HEK293 (cell line): Measurements from ENCODE around the gene NAT8L.
A peak's percentile ranks its signal among the peaks of the same experiment; 100 is the strongest.

ENCODE experiments used
- CTCF ChIA-PET: fragments of 350-600 bp; formaldehyde crosslinking; extraction: SDS; loops from one replicate; lab custom pipeline; 2021; ENCODE audit warnings: antibody characterized with exemption; lab: Yijun Ruan, JAX
- POLR2A ChIA-PET: fragments of 300-600 bp; formaldehyde crosslinking; extraction: SDS; loops from one replicate; lab custom pipeline; 2020; ENCODE audit warnings: antibody characterized with exemption, inconsistent platforms; lab: Yijun Ruan, JAX
- H3K27ac ChIP-seq: fragments of 200-500 bp; sonication (Bioruptor generic); 2 replicates; pipeline ENCODE4 v1.5.1; 2014; ENCODE audit warnings: low read depth, low read length, control low read depth, inconsistent platforms; ENCODE audit errors: extremely low read depth
- H3K36me3 ChIP-seq, 2 experiments: fragments of 200-500 bp in 1 of 2; sonication (Bioruptor generic) in 1 of 2; 1 replicate in 1 of 2; 2 replicates in 1 of 2; pipeline ENCODE4 v1.5.1; 2014 to 2017; ENCODE audit warnings: inconsistent platforms in 2 of 2, low read length in 2 of 2; ENCODE audit not compliant: control insufficient read depth in 2 of 2, insufficient read depth in 1 of 2
- H3K4me1 ChIP-seq: fragments of 200-500 bp; sonication (Bioruptor generic); 2 replicates; pipeline ENCODE4 v1.5.1; 2014; ENCODE audit warnings: mild to moderate bottlenecking, low read length, inconsistent platforms; ENCODE audit not compliant: control insufficient read depth, insufficient read depth
- H3K4me3 ChIP-seq: 2 replicates; pipeline ENCODE4 v1.5.1; 2011; ENCODE audit warnings: low read depth, mild to moderate bottlenecking, control low read depth, low read length, moderate library complexity
- H3K9me3 ChIP-seq: fragments of 200-500 bp; sonication (Bioruptor generic); 2 replicates; pipeline ENCODE4 v1.5.1; 2014; ENCODE audit warnings: low read depth, low read length, inconsistent platforms; ENCODE audit not compliant: control insufficient read depth, insufficient read depth
- BCL11A ChIP-seq: fragments of 450-650 bp; formaldehyde crosslinking; IDR thresholded peaks from 2 replicates; pipeline ENCODE4 v1.5.1; 2016; ENCODE audit warnings: low read depth, missing biosample characterization, missing genetic modification characterization
- GLIS1 ChIP-seq: fragments of 450-650 bp; formaldehyde crosslinking; IDR thresholded peaks from 2 replicates; pipeline ENCODE4 v1.5.1; 2016; ENCODE audit warnings: missing biosample characterization, missing genetic modification characterization
- MEIS1 ChIP-seq: sonication (generic); formaldehyde crosslinking; IDR thresholded peaks from 2 replicates; pipeline ENCODE4 v1.8.1; 2022; ENCODE audit warnings: missing genetic modification reagents, mild to moderate bottlenecking, borderline replicate concordance
- OSR2 ChIP-seq: fragments of 450-650 bp; formaldehyde crosslinking; IDR thresholded peaks from 2 replicates; pipeline ENCODE4 v1.5.1; 2016; ENCODE audit warnings: missing biosample characterization, missing genetic modification characterization
- PRDM1 ChIP-seq: fragments of 450-650 bp; formaldehyde crosslinking; IDR thresholded peaks from 2 replicates; pipeline ENCODE4; 2016; ENCODE audit warnings: missing biosample characterization, missing genetic modification characterization
- SP3 ChIP-seq: fragments of 450-650 bp; formaldehyde crosslinking; IDR thresholded peaks from 2 replicates; pipeline ENCODE4 v1.5.1; 2016; ENCODE audit warnings: missing biosample characterization, missing genetic modification characterization
- ZEB2 ChIP-seq: fragments of 450-650 bp; formaldehyde crosslinking; IDR thresholded peaks from 2 replicates; pipeline ENCODE4 v1.5.1; 2016; ENCODE audit warnings: missing biosample characterization, missing genetic modification characterization
- ZFHX2 ChIP-seq: fragments of 450-650 bp; formaldehyde crosslinking; conservative IDR thresholded peaks from 2 replicates; pipeline ENCODE4 v1.5.1; 2016; ENCODE audit warnings: missing biosample characterization, missing genetic modification characterization
- ZFP3 ChIP-seq: fragments of 450-650 bp; formaldehyde crosslinking; IDR thresholded peaks from 2 replicates; pipeline ENCODE4 v1.5.1; 2016; ENCODE audit warnings: low read depth, missing biosample characterization, missing genetic modification characterization
- ZFP69B ChIP-seq: fragments of 450-650 bp; formaldehyde crosslinking; IDR thresholded peaks from 2 replicates; pipeline ENCODE4 v1.5.1; 2016; ENCODE audit warnings: missing biosample characterization, missing genetic modification characterization
- ZIC2 ChIP-seq: fragments of 450-650 bp; formaldehyde crosslinking; IDR thresholded peaks from 2 replicates; pipeline ENCODE4 v1.5.1; 2016; ENCODE audit warnings: missing biosample characterization, missing genetic modification characterization
- ZNF433 ChIP-seq: fragments of 450-650 bp; formaldehyde crosslinking; IDR thresholded peaks from 2 replicates; pipeline ENCODE4 v1.5.1; 2016; ENCODE audit warnings: missing biosample characterization, missing genetic modification characterization, low read depth
- ZNF510 ChIP-seq: fragments of 450-650 bp; formaldehyde crosslinking; IDR thresholded peaks from 2 replicates; pipeline ENCODE4 v1.5.1; 2018; ENCODE audit warnings: mild to moderate bottlenecking, missing genetic modification characterization, missing biosample characterization; ENCODE audit not compliant: insufficient replicate concordance
- ZNF624 ChIP-seq: fragments of 450-650 bp; formaldehyde crosslinking; IDR thresholded peaks from 2 replicates; pipeline ENCODE4 v1.5.1; 2017; ENCODE audit warnings: missing biosample characterization, missing genetic modification characterization
- ZNF830 ChIP-seq: fragments of 450-650 bp; IDR thresholded peaks from 2 replicates; pipeline ENCODE4 v1.5.0; 2018; ENCODE audit warnings: missing biosample characterization, missing genetic modification characterization, low read depth, mild to moderate bottlenecking, moderate library complexity
- TF ChIP-seq, protein P1 (sequence below): fragments of 450-650 bp; formaldehyde crosslinking; IDR thresholded peaks from 2 replicates; pipeline ENCODE4 v1.5.1; 2016; ENCODE audit warnings: missing biosample characterization, missing genetic modification characterization
- TF ChIP-seq, protein P2 (sequence below): fragments of 450-650 bp; formaldehyde crosslinking; IDR thresholded peaks from 2 replicates; pipeline ENCODE4 v1.5.1; 2016; ENCODE audit warnings: missing biosample characterization, missing genetic modification characterization
- TF ChIP-seq, protein P3 (sequence below): fragments of 450-650 bp; formaldehyde crosslinking; IDR thresholded peaks from 2 replicates; pipeline ENCODE4 v1.5.1; 2016; ENCODE audit warnings: missing biosample characterization, missing genetic modification characterization
- TF ChIP-seq, protein P4 (sequence below): fragments of 450-650 bp; formaldehyde crosslinking; IDR thresholded peaks from 2 replicates; pipeline ENCODE4 v1.5.1; 2017; ENCODE audit warnings: missing biosample characterization, missing genetic modification characterization
- TF ChIP-seq, protein P5 (sequence below): fragments of 450-650 bp; formaldehyde crosslinking; IDR thresholded peaks from 2 replicates; pipeline ENCODE4 v1.5.1; 2016; ENCODE audit warnings: missing biosample characterization, missing genetic modification characterization, low read depth

The NAT8L gene

DNA sequence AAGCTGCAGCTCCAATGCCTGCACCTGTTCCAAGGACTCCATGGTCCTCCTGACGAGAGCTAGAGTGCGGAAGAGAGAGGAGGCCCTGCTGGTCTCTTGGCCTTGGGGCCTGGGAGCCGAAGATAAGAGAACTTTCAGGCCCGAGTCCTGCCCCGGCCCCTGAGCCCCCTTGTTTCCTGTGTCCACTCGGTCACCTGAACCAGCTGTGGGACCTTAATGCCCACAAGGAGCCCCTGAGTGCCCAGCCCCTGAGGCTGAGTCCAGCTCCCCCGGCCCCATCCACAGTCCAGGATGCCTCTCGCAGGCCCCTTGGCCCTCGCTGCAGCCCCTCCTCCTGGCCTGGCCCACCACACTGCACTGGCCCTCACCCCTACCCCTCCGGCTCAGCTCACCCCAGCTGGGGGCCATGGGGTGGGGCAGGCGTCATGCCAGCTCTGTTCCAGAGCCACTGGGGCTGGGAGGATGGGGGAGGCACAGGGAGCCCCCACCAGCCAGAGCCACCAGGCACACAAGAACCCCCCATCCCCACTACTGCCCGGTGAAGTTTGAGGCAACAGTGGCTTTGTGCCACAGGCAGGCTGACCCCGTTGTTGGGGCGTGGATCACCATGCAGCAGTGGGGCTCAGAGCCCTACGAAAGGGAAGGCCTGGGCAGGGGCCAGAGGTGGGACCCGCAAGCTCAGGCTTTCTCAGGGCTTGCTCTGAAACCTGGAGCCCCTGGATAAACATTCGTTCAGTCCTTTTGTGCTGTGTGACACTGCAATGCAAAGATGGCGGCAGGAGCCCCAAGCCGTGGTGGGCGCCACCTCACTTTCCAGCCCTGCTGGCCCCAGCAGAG is 14.1 kb downstream of the NAT8L start:
- TF ChIP-seq, protein P1, sequence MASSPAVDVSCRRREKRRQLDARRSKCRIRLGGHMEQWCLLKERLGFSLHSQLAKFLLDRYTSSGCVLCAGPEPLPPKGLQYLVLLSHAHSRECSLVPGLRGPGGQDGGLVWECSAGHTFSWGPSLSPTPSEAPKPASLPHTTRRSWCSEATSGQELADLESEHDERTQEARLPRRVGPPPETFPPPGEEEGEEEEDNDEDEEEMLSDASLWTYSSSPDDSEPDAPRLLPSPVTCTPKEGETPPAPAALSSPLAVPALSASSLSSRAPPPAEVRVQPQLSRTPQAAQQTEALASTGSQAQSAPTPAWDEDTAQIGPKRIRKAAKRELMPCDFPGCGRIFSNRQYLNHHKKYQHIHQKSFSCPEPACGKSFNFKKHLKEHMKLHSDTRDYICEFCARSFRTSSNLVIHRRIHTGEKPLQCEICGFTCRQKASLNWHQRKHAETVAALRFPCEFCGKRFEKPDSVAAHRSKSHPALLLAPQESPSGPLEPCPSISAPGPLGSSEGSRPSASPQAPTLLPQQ (tag by site-specific recombination), result 0 out of 2 replicates have a peak, but pooled peaks have one; percentile 31
- TF ChIP-seq OSR2 (tag by site-specific recombination) (no peak), ZFP69B (tag by site-specific recombination) (peak; percentile 40; the same call in 1 of the 2 replicates)
- TF ChIP-seq, all 188 proteins: peak for 2
- CTCF ChIA-PET, result no interaction called here
- H3K4me3 ChIP-seq, result no peak overlapping the region
- no peaks in the 10 kb centered on the region for H3K4me1 ChIP-seq
- H3K27ac ChIP-seq, result no peak overlapping the region
- no peaks in the 10 kb centered on the region for H3K9me3 ChIP-seq
- POLR2A ChIA-PET, result interaction anchor here (0.6 to 0.9 kb wide), 2 partner anchors 10 to 81 kb away, joined by 3 to 8 read pairs; no protein-coding TSS in a partner anchor
- H3K36me3 ChIP-seq, result peaks cover 0 to 5% of the 10 kb centered on the region in 2 experiments; a peak in 1 of 3 replicates

GRCh38 chr4:2073808-2074481 is 14.8 kb downstream of the NAT8L start:
- H3K4me1 ChIP-seq, result no peaks in the 10 kb centered on the region
- H3K9me3 ChIP-seq, result no peaks in the 10 kb centered on the region
- no peak overlapping the region for H3K4me3 ChIP-seq
- peaks cover 0 to 3% of the 10 kb centered on the region in 2 experiments; a peak in 1 of 3 replicates for H3K36me3 ChIP-seq
- no peak overlapping the region for H3K27ac ChIP-seq
- TF ChIP-seq ZNF433 (tag by site-specific recombination), result no peak
- TF ChIP-seq ZIC2 (tag by site-specific recombination), result peak; percentile 15; the same call in 1 of the 2 replicates
- TF ChIP-seq, protein P2, sequence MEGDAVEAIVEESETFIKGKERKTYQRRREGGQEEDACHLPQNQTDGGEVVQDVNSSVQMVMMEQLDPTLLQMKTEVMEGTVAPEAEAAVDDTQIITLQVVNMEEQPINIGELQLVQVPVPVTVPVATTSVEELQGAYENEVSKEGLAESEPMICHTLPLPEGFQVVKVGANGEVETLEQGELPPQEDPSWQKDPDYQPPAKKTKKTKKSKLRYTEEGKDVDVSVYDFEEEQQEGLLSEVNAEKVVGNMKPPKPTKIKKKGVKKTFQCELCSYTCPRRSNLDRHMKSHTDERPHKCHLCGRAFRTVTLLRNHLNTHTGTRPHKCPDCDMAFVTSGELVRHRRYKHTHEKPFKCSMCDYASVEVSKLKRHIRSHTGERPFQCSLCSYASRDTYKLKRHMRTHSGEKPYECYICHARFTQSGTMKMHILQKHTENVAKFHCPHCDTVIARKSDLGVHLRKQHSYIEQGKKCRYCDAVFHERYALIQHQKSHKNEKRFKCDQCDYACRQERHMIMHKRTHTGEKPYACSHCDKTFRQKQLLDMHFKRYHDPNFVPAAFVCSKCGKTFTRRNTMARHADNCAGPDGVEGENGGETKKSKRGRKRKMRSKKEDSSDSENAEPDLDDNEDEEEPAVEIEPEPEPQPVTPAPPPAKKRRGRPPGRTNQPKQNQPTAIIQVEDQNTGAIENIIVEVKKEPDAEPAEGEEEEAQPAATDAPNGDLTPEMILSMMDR, result no peak
- TF ChIP-seq GLIS1, result peak; percentile 48; the same call in 1 of the 2 replicates
- no peak for TF ChIP-seq ZFHX2
- ChIA-PET POLR2A (interaction anchor here (0.9 kb wide), 1 partner anchor 11 kb away, joined by 3 read pairs; no protein-coding TSS in a partner anchor), CTCF (no interaction called here)

DNA sequence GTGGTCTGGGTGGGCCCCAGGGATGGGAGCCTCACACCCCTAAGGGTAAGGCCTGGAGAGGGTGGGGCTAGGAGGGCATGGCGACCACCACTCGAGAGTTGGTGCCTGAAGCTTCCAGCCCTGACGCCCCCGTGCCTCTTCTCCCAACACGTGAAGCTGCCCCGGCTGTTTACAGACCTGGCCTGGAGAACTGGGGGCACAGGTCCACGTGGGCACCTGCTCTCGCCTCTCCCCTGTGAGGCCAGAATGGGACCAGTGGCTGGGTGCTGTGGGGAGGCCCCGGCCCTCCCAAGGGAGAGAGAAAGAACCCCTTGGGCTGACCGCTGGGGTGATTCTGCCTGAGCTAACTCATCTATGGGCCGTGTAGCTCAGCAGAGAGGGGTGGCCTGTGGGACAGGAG is 15.5 kb downstream of the NAT8L start:
- ChIA-PET CTCF (interaction anchor here (0.5 kb wide), 1 partner anchor 305 kb away, joined by 5 read pairs; no protein-coding TSS in a partner anchor), POLR2A (no interaction called here)
- no peaks in the 10 kb centered on the region for H3K9me3 ChIP-seq
- H3K36me3 ChIP-seq, result peaks cover 0 to 3% of the 10 kb centered on the region in 2 experiments; a peak in 1 of 3 replicates
- no peaks in the 10 kb centered on the region for H3K4me1 ChIP-seq
- no peak overlapping the region for H3K4me3 ChIP-seq
- H3K27ac ChIP-seq, result no peak overlapping the region
- TF ChIP-seq ZNF830, result no peak
- TF ChIP-seq PRDM1 (tag by site-specific recombination), result no peak
- TF ChIP-seq, protein P3, sequence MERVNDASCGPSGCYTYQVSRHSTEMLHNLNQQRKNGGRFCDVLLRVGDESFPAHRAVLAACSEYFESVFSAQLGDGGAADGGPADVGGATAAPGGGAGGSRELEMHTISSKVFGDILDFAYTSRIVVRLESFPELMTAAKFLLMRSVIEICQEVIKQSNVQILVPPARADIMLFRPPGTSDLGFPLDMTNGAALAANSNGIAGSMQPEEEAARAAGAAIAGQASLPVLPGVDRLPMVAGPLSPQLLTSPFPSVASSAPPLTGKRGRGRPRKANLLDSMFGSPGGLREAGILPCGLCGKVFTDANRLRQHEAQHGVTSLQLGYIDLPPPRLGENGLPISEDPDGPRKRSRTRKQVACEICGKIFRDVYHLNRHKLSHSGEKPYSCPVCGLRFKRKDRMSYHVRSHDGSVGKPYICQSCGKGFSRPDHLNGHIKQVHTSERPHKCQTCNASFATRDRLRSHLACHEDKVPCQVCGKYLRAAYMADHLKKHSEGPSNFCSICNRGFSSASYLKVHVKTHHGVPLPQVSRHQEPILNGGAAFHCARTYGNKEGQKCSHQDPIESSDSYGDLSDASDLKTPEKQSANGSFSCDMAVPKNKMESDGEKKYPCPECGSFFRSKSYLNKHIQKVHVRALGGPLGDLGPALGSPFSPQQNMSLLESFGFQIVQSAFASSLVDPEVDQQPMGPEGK (tag by site-specific recombination), result no peak
- TF ChIP-seq MEIS1, result no peak
- no peak for TF ChIP-seq ZFP3 (tag by site-specific recombination)
- TF ChIP-seq, protein P4, sequence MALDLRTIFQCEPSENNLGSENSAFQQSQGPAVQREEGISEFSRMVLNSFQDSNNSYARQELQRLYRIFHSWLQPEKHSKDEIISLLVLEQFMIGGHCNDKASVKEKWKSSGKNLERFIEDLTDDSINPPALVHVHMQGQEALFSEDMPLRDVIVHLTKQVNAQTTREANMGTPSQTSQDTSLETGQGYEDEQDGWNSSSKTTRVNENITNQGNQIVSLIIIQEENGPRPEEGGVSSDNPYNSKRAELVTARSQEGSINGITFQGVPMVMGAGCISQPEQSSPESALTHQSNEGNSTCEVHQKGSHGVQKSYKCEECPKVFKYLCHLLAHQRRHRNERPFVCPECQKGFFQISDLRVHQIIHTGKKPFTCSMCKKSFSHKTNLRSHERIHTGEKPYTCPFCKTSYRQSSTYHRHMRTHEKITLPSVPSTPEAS (tag by site-specific recombination), result no peak
- TF ChIP-seq, protein P5, sequence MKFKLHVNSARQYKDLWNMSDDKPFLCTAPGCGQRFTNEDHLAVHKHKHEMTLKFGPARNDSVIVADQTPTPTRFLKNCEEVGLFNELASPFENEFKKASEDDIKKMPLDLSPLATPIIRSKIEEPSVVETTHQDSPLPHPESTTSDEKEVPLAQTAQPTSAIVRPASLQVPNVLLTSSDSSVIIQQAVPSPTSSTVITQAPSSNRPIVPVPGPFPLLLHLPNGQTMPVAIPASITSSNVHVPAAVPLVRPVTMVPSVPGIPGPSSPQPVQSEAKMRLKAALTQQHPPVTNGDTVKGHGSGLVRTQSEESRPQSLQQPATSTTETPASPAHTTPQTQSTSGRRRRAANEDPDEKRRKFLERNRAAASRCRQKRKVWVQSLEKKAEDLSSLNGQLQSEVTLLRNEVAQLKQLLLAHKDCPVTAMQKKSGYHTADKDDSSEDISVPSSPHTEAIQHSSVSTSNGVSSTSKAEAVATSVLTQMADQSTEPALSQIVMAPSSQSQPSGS, result no peak
- TF ChIP-seq ZNF624 (tag by site-specific recombination), result no peak
- TF ChIP-seq BCL11A, result no peak
- no peak for TF ChIP-seq ZNF510 (tag by site-specific recombination)
- TF ChIP-seq ZEB2, result no peak
- no peak for TF ChIP-seq SP3 (tag by site-specific recombination)
